PC-9 (cell line): ENCODE measurements around the gene PAK6. TPM values are rescaled to one million over a fixed set of nuclear protein-coding genes. Genes with fewer than 3 reads are reported as not detected.

Experiments used
- BruUV-seq: library from RNA; stranded (reverse); fragments of 400-500 nt; replicated peaks from 2 replicates; lab custom pipeline; 2021; lab: Mats Ljungman, UMichigan
- CTCF ChIA-PET: fragments of 300-600 bp; sonication (Branson Sonifier 250); formaldehyde crosslinking; loops from one replicate; lab custom pipeline; 2022; ENCODE audit warnings: antibody characterized with exemption; lab: Charles Lee
- POLR2A ChIA-PET: fragments of 300-600 bp; sonication (Branson Sonifier 250); formaldehyde crosslinking; loops from one replicate; lab custom pipeline; 2022; ENCODE audit warnings: antibody characterized with exemption; ENCODE audit not compliant: unreplicated experiment; lab: Charles Lee
- DNase-seq, 2 experiments: peaks; one replicate each; pipeline versions ENCODE4 v3.0.0 to v3.0.0-alpha.2; 2015 to 2022; ENCODE audit warnings: mixed read lengths in 1 of 2
- H2AFZ ChIP-seq: fragments of 200-600 bp; sonication (generic); 2 replicates; pipeline ENCODE4 v1.8.1; 2017; ENCODE audit warnings: antibody characterized with exemption
- H3F3A ChIP-seq: fragments of 200-600 bp; sonication (generic); 2 replicates; pipeline ENCODE4 v1.8.1; 2017; ENCODE audit warnings: antibody characterized with exemption, mild to moderate bottlenecking, low read depth; ENCODE audit not compliant: insufficient read depth
- H3K27ac ChIP-seq: fragments of 200-600 bp; sonication (generic); 2 replicates; pipeline ENCODE4 v1.6.1; 2016; ENCODE audit warnings: mixed run types
- H3K27me3 ChIP-seq: fragments of 200-600 bp; sonication (generic); 2 replicates; pipeline ENCODE4 v1.6.1; 2016; ENCODE audit warnings: low read depth, mixed run types; ENCODE audit not compliant: insufficient read depth
- H3K36me3 ChIP-seq: fragments of 200-600 bp; sonication (generic); 2 replicates; pipeline ENCODE4 v1.6.1; 2016; ENCODE audit warnings: low read depth, mixed run types
- H3K4me1 ChIP-seq: fragments of 200-600 bp; sonication (generic); replicated peaks from 2 replicates; pipeline ENCODE4 v1.6.1; 2016; ENCODE audit warnings: mixed run types; ENCODE audit not compliant: insufficient read depth
- H3K4me2 ChIP-seq: fragments of 200-600 bp; sonication (generic); 2 replicates; pipeline ENCODE4 v1.6.1; 2017; ENCODE audit warnings: mixed run types
- H3K4me3 ChIP-seq: fragments of 200-600 bp; sonication (generic); 2 replicates; pipeline ENCODE4 v1.6.1; 2016; ENCODE audit warnings: mixed run types
- H3K79me2 ChIP-seq: fragments of 200-600 bp; sonication (generic); 2 replicates; pipeline ENCODE4 v1.6.1; 2017; ENCODE audit warnings: low read depth, mixed run types
- H3K9me2 ChIP-seq: fragments of 200-600 bp; sonication (generic); 2 replicates; pipeline ENCODE4 v1.8.1; 2017; ENCODE audit warnings: mild to moderate bottlenecking; ENCODE audit not compliant: insufficient read depth
- H3K9me3 ChIP-seq: fragments of 200-600 bp; sonication (generic); 2 replicates; pipeline ENCODE4 v1.8.1; 2016; ENCODE audit warnings: low read depth; ENCODE audit not compliant: insufficient read depth
- H4K20me1 ChIP-seq: fragments of 200-600 bp; sonication (generic); 2 replicates; pipeline ENCODE4 v1.8.1; 2017; ENCODE audit not compliant: insufficient read depth
- EZH2 ChIP-seq: fragments of 200-600 bp; sonication (generic); IDR thresholded peaks from 2 replicates; pipeline ENCODE4 v1.8.0; 2017; ENCODE audit warnings: antibody characterized with exemption, low read depth
- intact Hi-C: fragments of 100-400 bp; cut with micrococcal nuclease; formaldehyde crosslinking; loops from one replicate; pipeline ENCODE4 v1.10.0; 2022; ENCODE audit not compliant: unreplicated experiment
- total RNA-seq: library from RNA; stranded (reverse); gene quantifications from 2 replicates; pipeline ENCODE4 v1.2.3, GENCODE V29; 2021
- TF ChIP-seq, protein P1 (sequence below): fragments of 200-600 bp; sonication (generic); conservative IDR thresholded peaks from 2 replicates; pipeline ENCODE4 v1.6.1; 2017; ENCODE audit warnings: mixed run types, antibody characterized with exemption, mild to moderate bottlenecking, moderate library complexity

PAK6 gene
- total RNA-seq, 1 experiment from 2014 or later: 10.7 TPM

DNA sequence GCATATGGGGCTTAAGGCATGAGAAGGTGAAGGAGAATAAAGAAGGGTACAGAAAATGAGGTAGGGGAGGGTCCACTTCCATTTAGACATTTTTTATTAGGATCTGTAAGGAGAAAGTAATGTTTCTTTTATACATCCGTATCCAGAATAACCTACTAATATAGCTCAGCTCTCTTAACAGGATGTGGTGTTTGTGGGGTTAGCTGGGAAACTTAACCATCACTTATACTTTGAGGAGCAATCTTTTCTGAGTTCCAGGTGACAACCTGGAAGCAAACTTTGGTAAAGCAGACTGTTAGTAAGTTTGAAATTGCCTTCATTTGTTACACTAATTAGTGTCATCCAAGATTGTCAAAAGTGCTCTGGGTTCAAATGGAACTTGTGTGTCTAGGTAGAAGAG lies 41.4 kb upstream of the PAK6 start:
- no peaks in the 10 kb centered on the region for H3F3A ChIP-seq
- intact Hi-C loops: no loop called here
- no TSS peak for BruUV-seq
- no peak for TF ChIP-seq EZH2
- TF ChIP-seq, protein P1, sequence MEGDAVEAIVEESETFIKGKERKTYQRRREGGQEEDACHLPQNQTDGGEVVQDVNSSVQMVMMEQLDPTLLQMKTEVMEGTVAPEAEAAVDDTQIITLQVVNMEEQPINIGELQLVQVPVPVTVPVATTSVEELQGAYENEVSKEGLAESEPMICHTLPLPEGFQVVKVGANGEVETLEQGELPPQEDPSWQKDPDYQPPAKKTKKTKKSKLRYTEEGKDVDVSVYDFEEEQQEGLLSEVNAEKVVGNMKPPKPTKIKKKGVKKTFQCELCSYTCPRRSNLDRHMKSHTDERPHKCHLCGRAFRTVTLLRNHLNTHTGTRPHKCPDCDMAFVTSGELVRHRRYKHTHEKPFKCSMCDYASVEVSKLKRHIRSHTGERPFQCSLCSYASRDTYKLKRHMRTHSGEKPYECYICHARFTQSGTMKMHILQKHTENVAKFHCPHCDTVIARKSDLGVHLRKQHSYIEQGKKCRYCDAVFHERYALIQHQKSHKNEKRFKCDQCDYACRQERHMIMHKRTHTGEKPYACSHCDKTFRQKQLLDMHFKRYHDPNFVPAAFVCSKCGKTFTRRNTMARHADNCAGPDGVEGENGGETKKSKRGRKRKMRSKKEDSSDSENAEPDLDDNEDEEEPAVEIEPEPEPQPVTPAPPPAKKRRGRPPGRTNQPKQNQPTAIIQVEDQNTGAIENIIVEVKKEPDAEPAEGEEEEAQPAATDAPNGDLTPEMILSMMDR: no peak
- ChIA-PET POLR2A (no interaction called here), CTCF (interaction anchor here (0.5 kb wide), 1 partner anchor 98 kb away, joined by 16 read pairs; no protein-coding TSS in a partner anchor)
- H2AFZ ChIP-seq: no peak overlapping the region
- H3K79me2 ChIP-seq: 0 out of 2 replicates have a peak, but pooled peaks cover 2% of the 10 kb centered on the region
- no peaks in the 10 kb centered on the region for H4K20me1 ChIP-seq
- no peak overlapping the region for H3K27ac ChIP-seq
- DNase-seq: no peak
- H3K4me1 ChIP-seq: no peaks in the 10 kb centered on the region
- H3K9me2 ChIP-seq: no peaks in the 10 kb centered on the region
- no peak overlapping the region for H3K4me2 ChIP-seq
- no peaks in the 10 kb centered on the region for H3K27me3 ChIP-seq
- no peaks in the 10 kb centered on the region for H3K9me3 ChIP-seq
- no peak overlapping the region for H3K4me3 ChIP-seq
- H3K36me3 ChIP-seq: no peaks in the 10 kb centered on the region

GRCh38 chr15:40198355-40199085 lies 40.3 kb upstream of the PAK6 start:
- H3K4me2 ChIP-seq: no peak overlapping the region
- POLR2A ChIA-PET: no interaction called here
- TF ChIP-seq, protein P1: no peak
- TF ChIP-seq EZH2: no peak
- peaks cover 3% of the 10 kb centered on the region; the same call in 1 of the 2 replicates for H3F3A ChIP-seq
- CTCF ChIA-PET: no interaction called here
- H3K4me3 ChIP-seq: no peak overlapping the region
- no peak overlapping the region for H2AFZ ChIP-seq
- H3K4me1 ChIP-seq: no peaks in the 10 kb centered on the region
- no peaks in the 10 kb centered on the region for H3K79me2 ChIP-seq
- no peaks in the 10 kb centered on the region for H3K9me2 ChIP-seq
- H4K20me1 ChIP-seq: no peaks in the 10 kb centered on the region
- H3K36me3 ChIP-seq: no peaks in the 10 kb centered on the region
- no peak overlapping the region for H3K27ac ChIP-seq
- intact Hi-C loops: no loop called here
- DNase-seq: no peak
- no peaks in the 10 kb centered on the region for H3K27me3 ChIP-seq
- no peaks in the 10 kb centered on the region for H3K9me3 ChIP-seq
- no TSS peak for BruUV-seq

GRCh38 chr15:40204100-40204499 lies 34.8 kb upstream of the PAK6 start:
- CTCF ChIA-PET: no interaction called here
- Histone ChIP-seq H3K27me3 (no peaks in the 10 kb centered on the region), H3K4me2 (no peak overlapping the region), H3K79me2 (no peaks in the 10 kb centered on the region), H2AFZ (no peak overlapping the region), H3K4me1 (no peaks in the 10 kb centered on the region), H3K9me2 (no peaks in the 10 kb centered on the region), H3K27ac (no peak overlapping the region), H3K36me3 (peaks cover 3% of the 10 kb centered on the region; the same call in 1 of the 2 replicates), H4K20me1 (no peaks in the 10 kb centered on the region), H3K4me3 (no peak overlapping the region), H3F3A (peaks cover 3% of the 10 kb centered on the region; the same call in 1 of the 2 replicates), H3K9me3 (no peaks in the 10 kb centered on the region)
- no peak for DNase-seq
- intact Hi-C loops: no loop called here
- no TSS peak for BruUV-seq
- POLR2A ChIA-PET: no interaction called here
- no peak for TF ChIP-seq EZH2
- TF ChIP-seq, protein P1: no peak
